NCI-H2227 treated with DMSO at 0.1 percent for 48 hours (cell line): ENCODE data around the gene HYLS1.
A peak's percentile ranks its signal among the peaks of the same experiment; 100 is the strongest.
"Not testable (repeated sequence)": the region's sequence is repeated elsewhere in the genome, so short reads cannot be mapped to it uniquely, and the experiment has no call there.

Experiments used
- DNase-seq: peaks from one replicate; lab custom pipeline; 2025; lab: John Stamatoyannopoulos, UW

HYLS1 gene

DNA sequence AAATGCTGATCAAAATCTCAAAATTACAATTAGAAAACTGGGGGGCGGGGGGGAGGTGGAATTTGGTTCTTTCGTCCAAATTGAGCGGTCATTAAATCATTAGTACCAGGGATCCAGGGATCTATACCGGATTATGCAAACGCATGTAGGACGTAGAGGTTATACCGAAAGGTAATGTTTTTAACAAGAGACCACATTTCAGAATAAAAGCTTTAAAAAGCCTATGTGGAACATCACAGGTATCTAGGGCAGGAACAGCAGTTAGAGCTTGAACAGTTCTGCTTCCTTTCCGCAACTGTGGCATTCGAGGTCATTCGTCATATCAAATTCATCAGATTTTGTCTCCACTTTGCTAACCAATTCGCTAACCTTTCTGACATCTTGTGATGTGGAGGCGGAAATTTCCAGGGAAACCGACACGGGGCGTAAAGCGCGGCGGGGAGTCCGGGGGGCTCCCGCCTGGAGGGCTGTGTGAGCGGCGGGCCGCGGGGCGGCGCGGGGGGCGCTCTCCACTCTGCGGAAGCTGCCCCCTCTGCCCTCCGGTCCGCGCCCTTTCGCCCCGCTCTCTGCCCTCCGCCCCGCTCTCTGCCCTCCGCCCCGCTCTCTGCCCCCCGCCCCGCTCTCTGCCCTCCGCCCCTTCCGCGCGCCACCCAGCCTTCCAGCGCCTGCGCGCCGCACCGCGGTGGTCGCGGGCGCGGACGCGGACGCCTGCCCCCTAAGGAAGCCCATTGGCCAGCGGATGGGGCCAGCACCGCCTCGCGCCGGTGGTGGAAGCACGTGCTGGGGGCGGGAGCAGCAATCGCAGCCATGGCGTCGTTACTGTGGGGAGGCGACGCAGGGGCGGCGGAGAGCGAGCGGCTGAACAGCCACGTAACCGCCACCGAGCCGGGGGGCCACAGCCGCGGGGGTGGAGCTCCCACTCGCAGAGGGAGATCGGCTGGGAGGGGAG is 16.5 kb downstream of the HYLS1 start, which contains the start of gene DDX25:
DDX25 (plus strand) TSS at position 798 of the 949 bp plus-strand sequence; CDS start at position 808, 10 bp downstream.
- DNase-seq = peak; percentile 79

DNA sequence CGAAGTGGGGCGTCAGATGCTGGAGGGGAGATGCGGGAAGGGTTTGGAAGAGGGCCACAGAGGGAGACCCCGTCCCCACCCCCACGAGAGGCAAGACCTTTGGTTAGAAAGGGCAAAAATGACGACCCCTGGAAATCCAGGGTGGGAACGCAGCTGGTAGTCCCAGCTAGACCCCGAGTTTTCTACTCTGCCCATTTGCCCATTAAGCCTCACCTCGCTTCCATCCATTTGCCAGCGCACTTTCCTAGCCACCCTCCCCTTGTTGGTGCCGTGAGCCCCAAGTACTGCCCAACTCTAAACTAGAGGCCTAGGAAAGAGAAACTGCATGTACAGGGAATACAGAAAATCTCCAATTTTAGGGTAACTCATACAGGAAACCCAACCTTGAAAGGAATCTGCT is 17.2 kb downstream of the HYLS1 start:
- DNase-seq = no peak

DNA sequence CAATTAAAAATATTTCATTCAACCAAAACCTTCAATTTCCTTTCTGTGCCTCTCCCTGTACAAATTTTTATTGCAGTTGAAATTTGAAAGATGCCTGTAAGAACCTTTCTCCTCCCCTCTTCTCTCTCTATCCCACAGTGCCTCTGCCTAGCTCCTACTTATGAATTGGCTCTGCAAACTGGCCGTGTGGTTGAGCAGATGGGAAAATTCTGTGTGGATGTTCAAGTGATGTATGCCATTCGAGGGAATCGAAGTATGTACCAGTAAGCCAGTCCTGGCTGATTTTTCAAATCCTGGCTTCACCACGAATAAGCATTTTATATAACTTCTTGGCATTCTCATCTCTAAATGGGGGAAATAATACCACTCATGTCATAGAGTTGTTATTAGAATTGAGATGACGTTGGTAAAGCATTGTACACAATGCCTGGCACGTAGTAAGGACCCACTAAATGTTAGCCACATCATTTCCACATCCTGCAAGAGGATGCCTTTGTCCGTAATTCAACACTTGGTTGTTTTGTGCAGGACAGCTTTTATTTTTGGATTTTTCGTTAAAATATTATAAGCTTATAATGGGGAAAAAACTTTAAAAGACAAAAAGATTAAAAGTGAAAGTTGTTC is 22.9 kb downstream of the HYLS1 start:
- no peak for DNase-seq

DNA sequence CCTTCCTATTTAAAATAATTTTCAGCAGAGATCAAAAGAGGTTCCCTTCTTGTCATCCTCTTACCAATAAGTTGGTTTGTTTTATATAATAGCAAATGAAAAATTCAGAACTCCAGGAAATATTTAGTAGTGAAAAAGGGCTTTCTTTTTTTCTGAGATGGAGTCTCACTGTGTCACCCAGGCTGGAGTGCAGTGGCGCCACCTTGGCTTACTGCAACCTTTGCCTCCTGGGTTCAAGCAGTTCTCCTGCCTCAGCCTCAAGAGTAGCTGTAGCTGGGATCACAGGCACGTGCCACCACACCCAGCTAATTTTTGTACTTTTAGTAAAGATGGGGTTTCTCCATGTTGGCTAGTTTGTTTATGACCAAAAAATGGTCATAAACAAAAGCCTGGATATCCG is 27.1 kb downstream of the HYLS1 start:
- DNase-seq = not testable (repeated sequence)

DNA sequence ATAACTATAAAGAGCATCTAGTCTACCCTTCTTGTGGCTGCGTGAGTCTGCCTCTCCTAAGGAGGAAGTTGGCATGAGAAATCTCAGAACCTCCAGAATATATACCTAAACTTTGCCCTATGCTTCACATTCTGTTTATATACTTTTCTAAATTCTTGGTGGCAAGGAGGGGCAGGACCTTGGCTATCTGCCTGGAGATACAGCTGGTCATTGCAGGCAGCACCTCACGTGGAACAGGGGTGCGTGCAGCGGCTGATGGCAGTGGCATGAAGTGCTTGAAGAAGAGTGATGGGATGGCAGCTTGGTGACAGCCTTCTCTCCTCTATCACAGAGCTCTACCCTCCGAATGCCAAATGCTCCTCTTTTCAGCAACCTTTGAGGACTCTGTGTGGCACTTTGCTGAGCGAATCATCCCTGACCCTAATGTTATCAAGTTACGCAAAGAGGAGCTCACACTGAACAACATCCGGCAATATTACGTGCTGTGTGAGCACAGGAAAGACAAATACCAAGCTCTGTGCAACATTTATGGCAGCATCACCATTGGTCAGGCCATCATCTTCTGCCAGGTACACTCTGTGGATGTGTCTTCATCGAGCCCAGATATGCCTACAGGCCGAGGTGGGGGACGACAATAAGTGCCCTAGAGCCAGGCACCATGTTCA is 29.3 kb downstream of the HYLS1 start:
- no peak for DNase-seq

DNA sequence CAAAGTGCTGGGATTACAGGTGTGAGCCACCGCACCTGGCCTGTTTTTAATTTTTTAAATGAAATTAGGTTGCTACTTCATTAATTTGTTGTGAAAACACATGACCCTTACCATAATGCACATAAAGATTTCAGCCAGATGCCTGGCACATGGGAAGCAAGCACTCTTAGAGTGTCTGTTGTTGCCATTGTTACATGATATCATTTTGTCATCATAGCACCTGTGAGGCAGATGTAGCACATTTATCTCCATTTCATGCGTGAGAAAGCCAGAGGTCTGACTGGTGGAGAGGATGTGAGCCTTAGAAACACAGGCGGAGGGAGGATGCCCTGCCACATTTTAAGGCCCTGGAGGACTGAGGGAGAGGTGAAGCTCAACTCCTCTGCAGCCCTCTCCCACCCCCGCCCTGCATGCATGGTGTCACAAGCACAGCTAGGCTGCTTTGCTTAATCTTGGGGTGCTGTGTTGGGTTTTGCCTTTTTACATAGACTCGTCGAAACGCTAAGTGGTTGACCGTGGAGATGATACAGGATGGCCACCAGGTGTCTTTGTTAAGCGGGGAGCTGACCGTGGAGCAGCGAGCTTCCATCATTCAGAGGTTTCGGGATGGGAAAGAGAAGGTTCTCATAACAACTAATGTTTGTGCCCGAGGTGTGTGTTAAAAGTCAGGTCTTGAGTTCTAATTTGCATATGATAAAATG is 30.8 kb downstream of the HYLS1 start:
- DNase-seq = no peak

DNA sequence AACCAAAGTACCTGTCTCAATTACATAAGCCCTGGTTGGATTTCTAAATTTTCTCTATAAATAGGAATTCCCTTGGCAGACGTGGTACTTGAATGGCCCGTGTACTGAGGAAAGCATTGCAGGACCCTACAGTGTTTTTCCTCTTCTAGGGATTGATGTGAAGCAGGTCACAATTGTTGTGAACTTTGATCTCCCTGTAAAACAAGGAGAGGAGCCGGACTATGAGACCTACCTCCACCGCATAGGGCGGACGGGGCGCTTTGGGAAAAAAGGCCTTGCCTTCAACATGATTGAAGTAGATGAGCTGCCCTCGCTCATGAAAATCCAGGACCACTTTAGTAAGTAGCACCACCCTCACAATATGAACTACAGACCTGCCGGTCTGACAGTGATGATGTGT is 33.6 kb downstream of the HYLS1 start:
- DNase-seq = no peak

DNA sequence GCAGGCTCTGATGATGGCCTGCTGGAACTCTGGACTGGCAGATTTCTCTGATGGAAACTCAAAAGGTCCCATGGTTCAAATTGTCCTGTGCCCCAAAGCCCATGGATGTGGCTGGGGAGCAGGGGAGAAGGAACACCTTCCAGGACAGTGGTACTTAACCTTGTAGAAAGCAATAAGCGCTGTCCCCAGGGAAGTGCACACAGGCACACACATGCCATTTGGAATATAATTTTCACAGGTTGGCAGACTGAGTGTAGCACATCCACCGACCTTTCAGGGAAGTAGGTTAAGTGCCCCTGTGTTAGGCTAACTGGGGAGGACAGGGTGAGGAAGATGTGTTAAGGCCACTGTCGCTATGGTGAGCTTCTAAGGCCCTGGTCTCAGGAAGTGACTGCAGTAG is 34.7 kb downstream of the HYLS1 start:
- no peak for DNase-seq

DNA sequence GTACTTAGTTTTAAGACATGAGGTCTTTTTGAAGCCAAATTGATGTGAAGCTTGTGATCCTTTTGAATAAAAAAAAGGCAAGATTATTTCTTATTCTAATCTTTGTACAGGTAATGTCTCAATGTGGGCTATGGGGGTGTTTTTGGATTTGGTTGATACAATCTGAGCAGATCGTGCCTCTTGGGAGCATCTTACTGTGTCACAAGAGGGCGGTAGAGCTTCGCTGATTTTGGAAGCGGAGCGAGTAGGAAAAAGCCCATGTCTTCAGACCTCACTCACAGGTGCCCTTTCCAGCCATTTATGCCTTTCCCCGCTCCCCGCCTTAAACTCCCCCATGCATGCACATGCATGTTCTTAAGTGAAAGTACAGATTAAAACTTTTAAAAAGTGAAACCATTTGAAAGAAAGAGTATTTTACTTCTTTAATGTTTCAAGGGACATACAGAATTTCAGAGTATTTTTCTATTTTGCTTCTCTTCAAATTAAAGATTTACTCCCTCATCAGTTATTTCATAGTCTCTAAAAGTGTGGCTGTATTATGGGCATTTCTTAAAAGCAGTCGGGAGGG is 35.6 kb downstream of the HYLS1 start:
- peak; percentile 39 for DNase-seq

DNA sequence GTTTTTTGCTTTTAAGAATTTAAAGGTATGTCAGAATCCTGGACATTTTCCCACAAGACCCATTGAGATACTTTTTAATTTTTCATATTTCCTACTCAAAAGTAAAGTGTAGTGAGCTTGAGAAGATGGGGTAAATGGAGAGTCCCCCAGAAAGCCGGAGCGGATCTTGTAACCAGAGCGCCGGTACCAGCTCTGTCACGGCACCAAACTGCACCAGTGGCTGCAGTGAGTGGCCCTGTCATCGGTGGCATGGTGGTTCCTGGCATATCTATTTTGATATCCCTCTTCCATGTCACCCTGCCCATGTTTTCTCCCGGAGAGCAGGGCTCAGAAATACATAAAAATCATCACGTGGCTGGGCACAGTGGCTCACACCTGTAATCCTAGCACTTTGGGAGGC is 36.2 kb downstream of the HYLS1 start:
- no peak for DNase-seq

DNA sequence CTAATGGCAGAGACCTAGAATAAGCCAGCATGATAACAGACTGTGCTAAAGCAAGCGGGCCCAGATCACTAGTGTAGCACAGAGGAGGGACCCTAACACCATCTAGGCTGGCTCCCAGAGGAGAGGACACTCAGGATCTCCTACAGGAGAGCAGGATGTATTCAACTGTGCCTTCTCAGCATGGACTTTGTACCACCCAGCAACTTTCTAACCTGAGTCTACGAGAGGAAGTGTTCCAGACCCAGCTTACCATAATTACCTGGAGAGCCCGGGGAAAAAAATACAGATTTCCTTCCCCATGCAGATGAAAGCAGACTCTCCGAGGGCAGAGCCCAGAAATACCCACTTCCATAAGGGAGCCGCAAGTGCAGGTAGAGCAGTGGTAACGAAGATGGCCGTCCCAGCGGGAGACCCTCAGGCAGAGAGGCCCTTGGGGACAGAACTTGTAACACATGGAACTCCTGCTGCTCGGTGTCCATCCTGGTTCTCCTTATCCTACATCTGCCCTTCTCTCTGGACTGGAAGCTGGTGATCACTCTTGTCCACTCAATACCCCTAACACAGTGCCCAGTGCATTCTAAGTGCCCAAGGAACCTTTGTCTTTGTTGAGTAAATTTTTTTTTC is 37.0 kb downstream of the HYLS1 start:
- no peak for DNase-seq

DNA sequence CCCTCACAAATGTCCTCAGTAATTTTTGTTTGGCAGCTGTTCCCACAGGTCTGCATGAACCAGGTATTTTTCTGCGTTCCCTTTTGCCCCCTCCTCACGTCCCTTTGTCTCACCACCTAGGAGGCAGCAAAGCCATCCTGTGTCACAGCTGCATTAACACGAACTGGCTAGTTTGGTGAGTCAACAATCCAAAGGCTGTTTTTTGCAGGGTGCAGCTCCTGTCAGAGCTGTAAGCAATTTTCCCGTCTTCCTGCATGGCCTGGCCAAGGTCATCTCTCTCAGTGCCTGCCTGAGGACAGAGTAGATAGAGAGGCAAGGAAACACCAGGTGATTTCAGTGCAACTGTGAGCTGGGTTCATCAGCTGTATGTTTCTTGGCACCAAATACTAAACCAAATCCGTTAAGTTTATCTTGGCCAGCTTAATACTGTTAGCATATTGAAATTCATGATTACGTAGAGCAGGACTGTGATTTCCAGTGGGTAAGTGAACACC is 37.8 kb downstream of the HYLS1 start:
- DNase-seq = no peak

DNA sequence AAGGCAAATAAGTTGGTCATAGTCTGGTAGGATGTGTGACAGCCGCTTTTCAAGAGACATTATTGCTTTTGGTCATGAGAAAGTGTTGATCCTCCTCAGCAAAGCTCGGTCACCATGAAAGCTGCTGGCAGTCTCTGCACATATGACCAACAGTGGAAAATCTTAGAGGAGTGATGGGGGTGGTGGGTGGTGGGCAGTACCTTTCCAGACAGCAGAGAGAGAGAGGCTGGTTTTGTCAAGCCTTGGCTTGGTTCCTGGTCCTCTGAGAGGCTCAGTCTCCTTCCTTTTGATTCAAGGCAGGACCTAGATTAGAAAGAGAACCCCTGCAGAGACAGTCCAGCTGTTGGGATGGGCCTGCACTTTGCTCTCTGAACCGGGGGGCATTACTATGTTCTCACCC is 38.3 kb downstream of the HYLS1 start:
- no peak for DNase-seq

DNA sequence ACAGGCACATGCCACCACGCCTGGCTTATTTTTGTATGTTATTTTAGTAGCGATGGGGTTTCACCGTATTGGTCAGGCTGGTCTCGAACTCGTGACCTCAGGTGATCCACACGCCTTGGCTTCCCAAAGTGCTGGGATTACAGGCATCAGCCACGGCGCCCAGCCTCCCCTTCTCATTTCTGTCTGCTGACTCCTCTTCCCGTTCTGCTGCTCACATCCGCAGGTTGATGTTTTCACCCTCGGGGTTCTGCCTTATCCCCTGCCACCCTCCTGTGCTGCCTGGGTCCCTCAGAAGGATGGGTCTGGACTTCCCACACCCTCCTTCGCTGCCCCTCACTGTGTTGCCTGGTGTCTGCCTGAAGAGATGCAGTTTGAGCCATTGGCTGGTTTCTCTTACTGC is 39.2 kb downstream of the HYLS1 start:
- no peak for DNase-seq

DNA sequence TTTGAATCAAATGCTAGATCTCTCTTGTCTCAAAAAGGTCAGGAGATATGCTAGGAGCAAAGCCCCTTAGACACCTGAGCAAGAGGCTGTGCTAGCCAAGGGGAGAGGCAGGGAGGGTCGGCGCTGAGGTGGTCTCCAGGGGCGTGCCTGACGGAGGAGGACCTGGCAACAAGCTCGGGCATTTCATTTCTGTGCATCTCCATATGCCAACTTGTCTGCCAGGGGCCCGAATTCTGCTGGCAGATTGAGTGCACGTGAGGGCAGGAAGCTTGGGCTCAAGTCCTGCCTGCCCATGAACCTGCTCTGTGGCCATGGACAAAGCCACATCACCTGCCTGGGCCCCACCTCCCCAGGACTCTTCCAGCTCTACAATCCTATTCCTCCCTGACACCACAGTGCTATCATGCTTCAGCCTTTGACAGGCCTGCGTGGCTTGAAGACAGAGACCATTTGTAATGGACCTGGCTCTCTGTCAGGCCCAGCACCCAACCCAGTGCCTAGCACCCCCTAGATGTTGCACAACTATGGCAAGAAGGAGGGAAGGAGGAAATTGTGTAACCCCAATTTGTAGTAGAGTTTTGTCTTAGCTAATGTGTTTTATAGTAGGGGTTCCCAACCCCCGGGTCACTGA is 42.1 kb downstream of the HYLS1 start:
- no peak for DNase-seq

DNA sequence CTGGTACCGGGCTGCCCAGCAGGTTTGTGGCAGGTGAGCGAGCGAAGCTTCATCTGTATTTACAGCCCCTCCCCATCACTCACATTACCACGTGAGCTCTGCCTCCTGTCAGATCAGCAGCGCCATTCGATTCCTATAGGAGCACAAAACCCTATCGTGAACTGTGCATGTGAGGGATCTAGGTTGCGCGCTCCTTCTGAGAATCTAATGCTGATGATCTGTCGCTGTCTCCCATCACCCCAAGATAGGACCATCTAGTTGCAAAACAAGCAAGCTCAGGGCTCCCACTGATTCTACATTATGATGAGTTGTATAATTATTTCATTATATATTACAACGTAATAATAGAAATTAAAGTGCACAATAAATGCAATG is 42.6 kb downstream of the HYLS1 start:
- DNase-seq = no peak

DNA sequence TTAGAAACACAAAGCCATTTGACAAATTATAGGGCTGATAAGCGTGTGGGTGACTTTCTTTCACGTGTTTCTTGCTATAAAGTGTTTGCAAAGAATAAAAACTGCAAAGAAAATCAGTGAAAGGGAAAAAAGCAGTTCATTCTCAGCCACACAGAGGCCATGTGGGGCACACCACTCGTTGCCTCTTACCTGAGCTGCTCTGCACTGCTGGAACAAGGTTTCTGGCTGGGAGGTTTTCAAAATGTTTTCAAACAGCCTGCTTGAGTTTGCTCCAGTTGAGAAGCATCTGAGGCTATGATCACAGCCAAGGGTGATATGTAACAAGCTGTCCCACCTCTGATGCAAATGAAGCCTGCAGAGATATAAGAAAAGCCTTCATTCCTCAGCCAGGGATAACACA is 43.6 kb downstream of the HYLS1 start:
- no peak for DNase-seq

DNA sequence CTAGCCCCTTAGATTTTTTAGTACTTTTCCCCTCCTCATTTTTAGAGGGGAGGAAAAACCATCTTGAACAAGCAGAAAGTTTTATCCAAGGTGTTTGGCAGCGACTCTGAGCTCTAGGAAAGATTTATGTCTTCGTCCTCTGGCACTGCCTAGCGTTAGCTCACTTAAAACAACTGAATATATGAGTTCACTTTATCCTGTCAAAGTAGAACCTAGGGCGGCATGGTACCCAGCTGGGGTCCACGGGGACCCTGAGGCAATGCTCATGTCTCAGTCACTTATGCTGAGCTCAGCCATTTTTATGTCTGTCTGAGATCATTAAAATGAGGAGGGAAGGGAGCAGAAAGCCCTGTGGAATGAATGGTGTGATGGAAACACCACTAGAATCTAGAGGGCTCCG is 44.2 kb downstream of the HYLS1 start:
- no peak for DNase-seq

DNA sequence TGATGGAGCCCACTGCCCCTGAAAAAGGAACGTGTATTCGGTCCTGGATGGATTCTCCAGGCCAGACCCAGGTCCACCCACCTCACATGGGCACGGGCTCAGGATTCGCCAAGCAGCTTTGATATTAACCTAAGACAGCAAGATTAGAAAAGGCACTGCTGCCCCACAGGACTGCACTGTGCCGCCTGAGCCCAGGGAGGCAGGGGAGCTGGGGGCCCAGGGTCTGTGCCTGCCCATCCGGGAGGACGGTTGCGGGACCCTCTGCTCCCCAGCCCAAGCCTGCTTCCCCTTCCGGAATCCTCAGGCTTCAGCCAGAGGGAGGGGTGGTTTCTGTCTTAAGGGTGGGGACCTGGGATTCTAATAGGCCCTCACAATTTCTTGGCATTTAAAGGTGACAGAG is 44.8 kb downstream of the HYLS1 start:
- DNase-seq = no peak

DNA sequence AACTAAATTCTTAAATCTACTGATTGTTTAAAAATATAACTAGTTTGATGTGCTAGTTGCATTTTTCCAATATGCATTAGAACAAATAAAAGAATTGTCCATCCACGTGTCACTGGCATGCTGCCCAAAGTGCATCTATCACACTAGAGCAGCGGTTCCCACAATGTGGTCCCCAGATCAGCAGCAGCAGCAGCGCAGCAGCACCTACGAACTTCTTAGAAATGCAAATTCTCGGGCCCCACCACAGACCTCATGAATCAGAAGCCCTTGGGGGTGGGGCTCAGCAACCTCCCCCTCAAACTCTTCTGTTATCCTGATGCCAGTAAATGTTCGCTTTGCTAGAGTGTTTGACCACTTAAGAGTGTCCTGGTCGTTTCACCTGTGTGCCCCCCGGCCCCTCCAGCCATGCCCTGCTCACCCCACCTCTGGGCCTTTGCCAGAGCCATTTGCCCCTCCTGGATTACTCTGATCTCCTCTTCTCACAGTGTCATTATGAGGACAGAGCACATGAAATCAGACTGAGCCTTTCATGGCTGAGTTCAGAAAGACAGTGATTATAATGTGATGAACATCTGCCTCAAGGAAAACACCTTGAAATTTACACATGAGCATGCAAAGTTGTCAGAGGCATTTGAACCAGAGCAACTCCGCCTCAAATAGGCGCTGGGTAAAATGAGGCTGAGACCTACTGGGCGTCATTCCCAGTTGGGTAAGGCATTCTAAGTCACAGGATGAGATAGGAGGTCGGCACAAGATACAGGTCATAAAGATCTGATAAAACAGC is 45.8 kb downstream of the HYLS1 start:
- DNase-seq = no peak
